GM18909 (cell line): ENCODE measurements around the gene OVCH2.

Experiments used
- ATAC-seq: cut with Tn5 transposase; IDR thresholded peaks from one replicate; pipeline ENCODE4 v1.9.1; 2021; ENCODE audit warnings: mild to moderate bottlenecking; ENCODE audit not compliant: unreplicated experiment, poor library complexity

OVCH2 gene

DNA sequence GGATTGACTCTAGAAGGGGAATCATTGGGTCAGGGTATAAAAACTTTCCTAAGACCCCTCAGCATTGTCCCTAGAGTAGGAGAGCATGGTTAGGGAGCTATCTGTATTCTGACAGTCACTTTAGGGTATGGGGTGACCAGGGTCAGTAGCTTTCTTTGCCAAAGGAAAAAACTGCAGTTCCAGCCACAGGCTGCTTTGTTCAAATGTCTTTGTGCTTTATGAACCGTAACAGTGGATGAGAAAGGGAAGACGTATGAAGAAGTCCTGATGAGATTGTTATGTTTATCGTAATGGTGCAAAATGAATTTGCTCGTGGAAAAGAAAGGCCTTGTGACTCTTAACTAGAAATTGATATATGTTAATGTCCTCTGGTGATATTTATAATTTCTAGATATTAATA lies 63.0 kb downstream of the OVCH2 start:
- ATAC-seq: no peak

DNA sequence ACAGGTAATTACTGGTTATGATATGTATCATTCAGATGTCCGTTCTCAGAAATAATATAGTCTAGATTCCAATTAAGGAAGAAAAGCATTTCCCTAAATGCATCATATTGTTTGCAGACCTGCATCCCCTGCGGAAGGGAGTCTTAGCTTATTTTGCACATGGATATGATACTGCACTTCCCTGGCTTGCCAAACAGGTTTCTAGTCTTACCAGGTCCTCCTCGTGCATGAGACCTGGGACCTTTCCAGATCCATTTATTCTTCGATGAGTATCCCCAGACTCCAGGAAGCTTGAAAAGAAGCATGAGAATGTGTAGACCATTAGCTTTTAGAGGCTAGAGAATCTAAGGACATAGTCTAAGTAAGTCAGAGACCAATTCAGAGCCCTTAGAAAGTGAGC lies 63.5 kb downstream of the OVCH2 start:
- no peak for ATAC-seq

DNA sequence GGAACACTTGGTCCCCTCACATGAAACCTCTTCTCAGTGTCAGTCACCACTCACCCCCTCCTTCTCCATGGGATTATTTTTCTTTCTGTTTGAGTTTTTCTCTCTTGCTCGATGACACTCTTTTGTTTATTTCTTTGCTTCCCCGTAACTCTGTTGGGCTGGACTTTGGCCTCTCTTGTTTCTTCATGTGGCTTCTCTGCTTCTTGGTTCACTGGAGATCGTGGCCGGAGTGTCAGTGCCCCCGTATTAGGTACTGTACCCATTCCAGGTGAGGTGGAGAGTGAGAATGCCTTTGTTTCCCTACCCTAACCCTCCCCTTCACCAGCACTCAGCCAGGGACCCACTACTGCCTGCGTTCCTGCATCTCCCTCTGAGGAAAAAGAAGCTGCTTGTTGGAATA lies 65.5 kb downstream of the OVCH2 start:
- ATAC-seq: no peak

DNA sequence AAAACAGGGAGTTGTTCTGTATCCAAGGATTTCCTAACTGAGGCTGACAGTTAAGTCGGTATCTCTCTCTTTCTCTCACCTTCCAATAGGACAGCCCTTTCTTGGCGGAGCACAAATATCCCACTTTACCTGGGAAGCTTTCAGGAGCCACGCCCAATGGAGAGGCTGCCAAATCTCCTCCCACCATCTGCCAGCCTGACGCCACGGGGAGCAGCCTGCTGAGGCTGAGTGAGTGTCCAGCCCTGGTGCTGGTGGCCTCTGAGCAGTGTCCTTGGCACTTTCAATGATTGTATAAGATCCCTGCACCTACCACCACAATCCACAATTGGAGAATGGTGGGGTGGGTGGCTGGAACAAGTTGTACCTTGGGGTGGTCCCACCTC lies 66.6 kb downstream of the OVCH2 start:
- ATAC-seq: no peak
